Epidermal melanocyte (primary cell): ENCODE measurements around the gene MICAL2.

Experiments
- DNase-seq: peaks from one replicate; pipeline ENCODE4 v3.0.0; 2011; ENCODE audit warnings: low spot score; ENCODE audit not compliant: insufficient read length

The MICAL2 gene

GRCh38 chr11:12114193-12115033 lies 4.0 kb downstream of the MICAL2 start:
- DNase-seq, result no peak

- DNase-seq, result no peak
Measured at GRCh38 chr11:12116425-12117032, 6.1 kb downstream of the MICAL2 start.

GRCh38 chr11:12117200-12117599 lies 6.8 kb downstream of the MICAL2 start:
- no peak for DNase-seq

- DNase-seq, result no peak
Measured at GRCh38 chr11:12117611-12118010, 7.2 kb downstream of the MICAL2 start.

DNA sequence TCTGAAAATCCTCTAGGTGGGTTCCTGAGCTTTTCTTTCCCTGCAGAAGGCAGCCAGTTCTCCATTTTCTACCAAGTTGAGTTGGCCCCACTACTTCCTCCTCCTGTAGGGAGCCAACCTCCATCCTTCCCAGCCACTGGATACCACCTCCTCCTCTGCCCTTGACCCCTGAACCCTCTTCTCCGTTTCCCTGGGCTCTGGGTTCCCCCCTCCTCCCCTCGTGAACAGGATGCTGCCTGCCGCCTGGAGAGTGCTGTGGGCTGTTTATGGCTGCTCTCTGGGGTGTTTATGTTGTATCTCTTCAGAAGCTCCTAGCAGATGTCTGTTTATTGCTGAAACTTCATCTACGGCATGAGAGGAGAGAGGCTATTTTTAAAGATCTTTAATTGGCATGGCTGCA lies 8.6 kb downstream of the MICAL2 start:
- DNase-seq, result no peak

GRCh38 chr11:12119502-12119901 lies 9.1 kb downstream of the MICAL2 start:
- no peak for DNase-seq

DNA sequence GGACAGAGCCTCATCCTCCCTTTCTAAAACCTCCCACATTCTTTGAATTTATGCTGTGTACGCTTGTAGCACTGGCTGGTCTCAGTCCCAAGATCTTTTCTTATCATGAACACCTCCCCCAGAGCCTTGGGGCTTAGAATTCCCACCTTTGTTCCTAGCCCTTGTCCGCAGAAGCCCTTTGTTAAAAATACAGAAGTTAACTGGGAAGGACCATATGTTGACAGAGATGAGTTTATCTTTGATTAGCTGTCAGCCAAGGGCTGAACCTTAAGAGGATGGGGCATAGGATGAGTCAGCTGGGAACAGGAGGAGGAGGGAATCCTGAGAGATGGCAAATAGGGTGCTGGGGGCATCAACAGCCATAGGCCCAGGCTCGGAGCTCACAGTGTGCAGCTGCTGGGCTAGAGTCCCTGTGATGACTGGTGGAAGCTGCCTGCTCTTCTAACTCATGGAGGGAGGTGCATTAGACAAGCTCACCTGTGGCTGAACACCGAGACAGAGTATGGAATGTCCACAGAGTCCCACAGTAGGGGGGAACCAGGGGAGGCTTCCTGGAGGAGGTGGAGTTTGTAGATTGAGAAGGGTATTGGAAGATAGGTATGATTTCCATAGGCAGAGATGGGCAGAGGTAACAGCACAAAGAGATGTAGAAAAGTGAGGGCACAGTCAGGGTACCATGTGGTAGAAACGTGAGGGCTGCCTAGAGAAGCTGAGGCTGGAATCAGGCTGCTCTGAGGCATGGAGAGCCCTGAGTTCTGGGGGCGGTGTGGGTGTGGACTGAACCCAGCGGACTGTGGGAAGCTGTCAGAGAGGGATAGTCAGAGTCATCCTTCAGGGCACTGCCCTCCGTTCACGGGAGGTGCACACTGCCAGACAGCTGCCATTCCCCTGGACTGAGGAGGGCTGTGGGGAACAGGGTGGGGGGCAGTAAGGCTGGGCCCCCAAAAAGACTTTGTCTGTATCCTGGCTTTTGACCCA lies 9.9 kb downstream of the MICAL2 start:
- no peak for DNase-seq

- DNase-seq, result no peak
Measured at GRCh38 chr11:12121011-12121410, 10.6 kb downstream of the MICAL2 start.

DNA sequence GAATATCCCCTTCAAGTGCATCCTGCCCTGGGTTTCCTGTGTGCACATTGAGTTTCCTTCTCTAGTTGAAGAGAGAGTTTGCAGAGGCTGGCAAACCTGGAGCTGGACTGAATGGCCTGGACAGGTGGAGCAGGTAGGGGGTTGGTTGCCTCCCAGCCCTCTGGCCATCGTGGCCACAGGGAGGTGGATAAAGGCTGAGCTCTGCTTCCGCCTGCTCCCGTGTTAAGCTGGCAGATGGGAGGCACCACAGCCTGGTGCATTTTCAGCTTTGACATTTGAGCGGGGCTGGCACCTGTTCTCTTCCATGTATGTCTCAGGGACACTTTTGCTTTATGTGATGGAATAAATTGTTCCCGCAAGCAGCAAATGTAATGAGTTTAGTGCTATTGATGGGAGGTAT lies 11.1 kb downstream of the MICAL2 start:
- no peak for DNase-seq

GRCh38 chr11:12122083-12122482 lies 11.7 kb downstream of the MICAL2 start:
- no peak for DNase-seq

GRCh38 chr11:12123273-12123672 lies 12.9 kb downstream of the MICAL2 start:
- DNase-seq, result no peak

DNA sequence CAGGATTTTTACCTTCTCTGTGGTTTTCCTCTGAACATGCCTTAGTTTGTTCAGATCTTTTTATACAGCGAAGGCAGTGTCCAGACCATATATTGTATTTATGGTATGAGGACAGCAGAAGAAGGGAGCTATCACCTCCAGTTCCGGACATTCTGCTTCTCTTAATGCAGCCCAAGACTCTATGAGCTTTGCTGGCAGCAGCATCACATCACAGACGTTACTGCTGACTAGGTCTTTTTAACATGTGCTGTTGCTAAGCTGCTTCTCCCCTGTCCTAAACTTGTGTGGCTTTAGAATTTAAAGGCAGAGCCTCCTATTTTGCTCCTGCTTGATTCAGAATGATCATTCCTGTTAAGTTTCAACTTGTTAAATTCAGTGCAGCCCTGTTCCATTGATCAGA lies 13.4 kb downstream of the MICAL2 start:
- no peak for DNase-seq

- DNase-seq, result no peak
Measured at GRCh38 chr11:12124306-12124705, 13.9 kb downstream of the MICAL2 start.

GRCh38 chr11:12125609-12126149 lies 15.3 kb downstream of the MICAL2 start:
- DNase-seq, result no peak

- no peak for DNase-seq
Measured at GRCh38 chr11:12126344-12127019, 16.1 kb downstream of the MICAL2 start.

DNA sequence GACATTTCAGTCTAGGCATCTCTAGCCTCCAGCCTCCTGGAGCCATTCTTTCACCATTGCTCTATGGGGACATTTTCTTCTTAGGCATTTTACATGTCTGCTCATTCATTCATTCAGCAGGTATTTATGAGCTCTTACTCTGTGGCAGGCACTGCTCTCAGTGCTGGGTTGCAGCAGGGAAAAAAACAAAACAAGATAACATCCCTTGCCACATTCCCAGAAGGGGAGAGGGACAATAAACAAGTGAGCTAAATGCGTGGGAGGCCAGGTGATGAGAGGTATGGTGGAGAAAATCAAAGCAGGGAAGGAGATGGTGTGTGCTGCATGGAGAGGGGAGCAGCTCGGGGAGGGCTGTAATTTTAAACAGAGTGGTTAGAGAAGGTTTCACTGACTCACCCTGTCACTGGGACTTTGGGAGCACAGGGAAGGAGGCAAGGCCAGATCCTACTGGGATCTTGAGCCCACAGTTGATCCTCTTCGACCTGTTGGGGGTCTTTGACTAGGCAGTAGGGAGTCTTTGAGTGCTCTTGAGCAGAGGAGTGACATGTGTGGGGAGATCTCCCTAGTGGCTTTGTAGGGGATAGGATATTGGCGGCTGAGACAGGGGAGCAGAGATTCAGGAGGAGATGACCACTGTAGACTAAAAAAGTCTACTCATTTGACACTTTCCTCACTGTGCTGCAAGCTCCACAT lies 17.0 kb downstream of the MICAL2 start:
- DNase-seq, result no peak

DNA sequence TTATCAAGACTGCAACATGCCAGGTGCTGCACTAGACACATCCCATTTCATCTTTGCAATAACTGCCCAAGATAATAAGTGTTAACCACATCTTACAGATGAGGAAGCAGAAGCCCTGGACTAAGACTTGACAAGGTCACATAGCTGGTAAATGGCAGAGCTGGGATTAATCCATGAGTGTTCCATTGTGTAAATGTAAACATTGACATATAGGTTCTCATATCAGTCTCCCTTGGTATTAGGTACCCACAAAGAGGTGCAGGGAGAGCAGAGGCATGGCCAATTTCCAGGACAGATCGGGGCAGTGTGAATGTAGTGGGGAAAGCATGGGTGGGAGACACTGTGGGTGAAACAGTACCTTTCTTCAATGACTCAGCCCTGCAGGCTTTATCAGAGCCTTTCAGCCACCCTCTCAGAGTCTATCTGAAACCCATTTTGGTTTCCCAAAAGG lies 17.9 kb downstream of the MICAL2 start:
- DNase-seq, result no peak

DNA sequence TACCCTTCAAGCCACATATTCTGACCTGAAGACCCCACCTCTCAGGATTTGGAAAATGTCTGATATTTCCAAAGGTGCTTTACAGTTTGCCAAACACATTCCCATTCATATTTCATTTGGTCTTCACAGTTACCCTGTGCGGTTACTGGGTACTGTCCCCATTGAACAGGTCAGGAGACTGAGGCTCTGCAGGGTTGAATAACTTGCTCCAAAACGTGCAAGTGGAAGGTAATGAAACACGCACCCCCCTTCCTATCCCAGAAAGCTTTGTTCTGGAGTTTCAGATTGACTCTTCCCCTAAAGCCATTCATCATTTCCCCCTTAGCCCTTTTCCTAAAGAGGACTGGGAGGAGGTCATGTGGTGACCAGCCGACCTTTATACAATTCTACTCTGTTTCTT lies 18.8 kb downstream of the MICAL2 start:
- no peak for DNase-seq

- DNase-seq, result no peak
Measured at GRCh38 chr11:12130180-12130980, 20.0 kb downstream of the MICAL2 start.
